ENCODE data around the gene CHKA. TPM values are rescaled to one million over a fixed set of nuclear protein-coding genes. Genes with fewer than 3 reads are reported as not detected.

The CHKA gene
- total and polyA plus RNA-seq, 4 experiments from 2014 or later = 1.5 to 2.7 (median 2.6) TPM

GRCh38 chr11:68040957-68041591 is 80.1 kb downstream of the CHKA start:
- no peak for DNase-seq
- Mint-ChIP-seq H3K27me3 (no peaks in the 10 kb centered on the region), H3K4me1 (peaks cover 9 to 38% (median 22%) of the 10 kb centered on the region in 4 donors)

GRCh38 chr11:68040101-68040956 is 80.9 kb downstream of the CHKA start:
- Mint-ChIP-seq H3K27me3 (no peaks in the 10 kb centered on the region), H3K4me1 (peaks cover 9 to 39% (median 25%) of the 10 kb centered on the region in 4 donors), H3K4me3 (peak overlapping the region; percentile 86 to 94 (median 92)), H3K36me3 (peaks cover 0 to 15% of the 10 kb centered on the region in 2 donors), H3K9me3 (no peaks in the 10 kb centered on the region), H3K27ac (peak overlapping the region; percentile 88 to 97 (median 94))
- H3K4me1 ChIP-seq (ENCODE audit: insufficient read depth, low read length) = peaks cover 41% of the 10 kb centered on the region
- no peaks in the 10 kb centered on the region for H3K27me3 ChIP-seq (ENCODE audit: insufficient read depth, low read length)
- H3K36me3 ChIP-seq (ENCODE audit: insufficient read depth, low read length) = peaks cover 12% of the 10 kb centered on the region
- intact Hi-C loops (cut with micrococcal nuclease) = no loop called here
- H3K27ac ChIP-seq (ENCODE audit: low read depth, low read length) = peak overlapping the region; percentile 90
- DNase-seq = peak; percentile 48 to 64 (median 58)
- ChIA-PET POLR2A (ENCODE audit: partially characterized antibody) (interaction anchor here (0.8 to 5.6 kb wide), 5 partner anchors 10 to 174 kb away, joined by 3 to 34 read pairs (median 4); partner anchors contain the start of genes NDUFS8 and UNC93B1), CTCF (ENCODE audit: partially characterized antibody) (interaction anchor here (1.0 to 1.5 kb wide), 2 partner anchors 10 to 84 kb away, joined by 3 read pairs; partner anchors contain the start of gene NDUFS8)
- peak overlapping the region; percentile 85 to 92 for H3K4me3 ChIP-seq (ENCODE audit: low read length in 2 of 2)
- H3K9me3 ChIP-seq (ENCODE audit: control insufficient read depth in 1 of 2, low read length in 2 of 2) = no peaks in the 10 kb centered on the region

More at GRCh38 chr11:68040957-68041591, 80.1 kb downstream of the CHKA start:
- Mint-ChIP-seq H3K9me3 (no peaks in the 10 kb centered on the region), H3K36me3 (peaks cover 0 to 21% of the 10 kb centered on the region in 2 donors), H3K4me3 (peak overlapping the region; percentile 86 to 94 (median 92)), H3K27ac (peak overlapping the region; percentile 57 to 97 (median 91))
- ChIA-PET POLR2A (ENCODE audit: partially characterized antibody) (interaction anchor here (0.8 to 5.6 kb wide), 5 partner anchors 10 to 173 kb away, joined by 3 to 34 read pairs (median 4); partner anchors contain the start of genes NDUFS8 and UNC93B1), CTCF (ENCODE audit: partially characterized antibody) (interaction anchor here (1.0 to 1.5 kb wide), 2 partner anchors 11 to 85 kb away, joined by 3 read pairs; partner anchors contain the start of gene NDUFS8)
- Histone ChIP-seq H3K27ac (ENCODE audit: low read depth, low read length) (peak overlapping the region; percentile 90), H3K4me3 (ENCODE audit: low read length in 2 of 2) (peak overlapping the region; percentile 85 to 92), H3K4me1 (ENCODE audit: insufficient read depth, low read length) (peaks cover 40% of the 10 kb centered on the region), H3K36me3 (ENCODE audit: insufficient read depth, low read length) (peaks cover 12% of the 10 kb centered on the region), H3K27me3 (ENCODE audit: insufficient read depth, low read length) (no peaks in the 10 kb centered on the region), H3K9me3 (ENCODE audit: control insufficient read depth in 1 of 2, low read length in 2 of 2) (no peaks in the 10 kb centered on the region)
- intact Hi-C loops (cut with micrococcal nuclease) = no loop called here

- H3K36me3 Mint-ChIP-seq = peaks cover 0 to 12% of the 10 kb centered on the region in 2 donors
- intact Hi-C loops (cut with micrococcal nuclease) = loop anchor here (1.0 to 10.0 kb wide), 2 partner anchors 9 to 165 kb away; partner anchors contain the start of gene NDUFS8
- Histone ChIP-seq H3K27ac (ENCODE audit: low read depth, low read length) (peak overlapping the region; percentile 90), H3K36me3 (ENCODE audit: insufficient read depth, low read length) (peaks cover 4% of the 10 kb centered on the region), H3K4me1 (ENCODE audit: insufficient read depth, low read length) (peaks cover 41% of the 10 kb centered on the region), H3K9me3 (ENCODE audit: control insufficient read depth in 1 of 2, low read length in 2 of 2) (no peaks in the 10 kb centered on the region), H3K27me3 (ENCODE audit: insufficient read depth, low read length) (no peaks in the 10 kb centered on the region), H3K4me3 (ENCODE audit: low read length in 2 of 2) (peak overlapping the region; percentile 85 to 92)
- peak overlapping the region; percentile 86 to 94 (median 92) for H3K4me3 Mint-ChIP-seq
- H3K4me1 Mint-ChIP-seq = peaks cover 9 to 41% (median 25%) of the 10 kb centered on the region in 4 donors
- H3K27me3 Mint-ChIP-seq = no peaks in the 10 kb centered on the region
- ChIA-PET POLR2A (ENCODE audit: partially characterized antibody) (interaction anchor here (1.2 to 5.6 kb wide), 3 partner anchors 9 to 36 kb away, joined by 3 to 34 read pairs (median 12); partner anchors contain the start of genes NDUFS8 and UNC93B1), CTCF (ENCODE audit: partially characterized antibody) (interaction anchor here (1.0 to 1.5 kb wide), 2 partner anchors 9 to 83 kb away, joined by 3 read pairs; partner anchors contain the start of gene NDUFS8)
- H3K9me3 Mint-ChIP-seq = no peaks in the 10 kb centered on the region
- peak overlapping the region; percentile 88 to 97 (median 94) for H3K27ac Mint-ChIP-seq
- DNase-seq = no peak
These were observed 81.6 kb downstream of the CHKA start for GRCh38 chr11:68039526-68040086.

- Histone ChIP-seq H3K4me1 (ENCODE audit: insufficient read depth, low read length) (peaks cover 41% of the 10 kb centered on the region), H3K27ac (ENCODE audit: low read depth, low read length) (peak within 1 kb of the TSS; percentile 90), H3K36me3 (ENCODE audit: insufficient read depth, low read length) (peaks cover 5% of the 10 kb centered on the region), H3K4me3 (ENCODE audit: low read length in 2 of 2) (peak within 1 kb of the TSS; percentile 85 to 92), H3K27me3 (ENCODE audit: insufficient read depth, low read length) (no peaks in the 10 kb centered on the region), H3K9me3 (ENCODE audit: control insufficient read depth in 1 of 2, low read length in 2 of 2) (no peaks in the 10 kb centered on the region)
- Mint-ChIP-seq H3K4me3 (peak within 1 kb of the TSS; percentile 86 to 94 (median 92)), H3K9me3 (no peaks in the 10 kb centered on the region), H3K27me3 (no peaks in the 10 kb centered on the region), H3K27ac (peak within 1 kb of the TSS; percentile 90 to 97 (median 96)), H3K4me1 (peaks cover 9 to 41% (median 25%) of the 10 kb centered on the region in 4 donors), H3K36me3 (peaks cover 0 to 9% of the 10 kb centered on the region in 2 donors)
- POLR2A ChIA-PET (ENCODE audit: partially characterized antibody) = interaction anchor here (0.7 to 5.6 kb wide), 5 partner anchors 8 to 41 kb away, joined by 3 to 34 read pairs (median 3); partner anchors contain the start of genes NDUFS8 and UNC93B1
- CTCF ChIA-PET (ENCODE audit: partially characterized antibody) = no interaction called here
- intact Hi-C loops (cut with micrococcal nuclease) = loop anchor here (1.0 to 10.0 kb wide), 2 partner anchors 9 to 166 kb away; partner anchors contain the start of gene NDUFS8
- DNase-seq = peak; percentile 26 to 53 (median 44)
These were observed 82.3 kb downstream of the CHKA start, which contains the start of gene TCIRG1 for GRCh38 chr11:68038718-68039525. Gene TCIRG1, plus strand, starts transcription at chr11:68039025. Its CDS starts 2,247 bp downstream, at chr11:68041272.

GRCh38 chr11:68038226-68038717 is 82.9 kb downstream of the CHKA start:
- Histone ChIP-seq H3K4me3 (ENCODE audit: low read length in 2 of 2) (peak overlapping the region; percentile 85 to 92), H3K4me1 (ENCODE audit: insufficient read depth, low read length) (peaks cover 41% of the 10 kb centered on the region), H3K27ac (ENCODE audit: low read depth, low read length) (peak overlapping the region; percentile 90), H3K9me3 (ENCODE audit: control insufficient read depth in 1 of 2, low read length in 2 of 2) (no peaks in the 10 kb centered on the region), H3K36me3 (ENCODE audit: insufficient read depth, low read length) (peaks cover 8% of the 10 kb centered on the region), H3K27me3 (ENCODE audit: insufficient read depth, low read length) (no peaks in the 10 kb centered on the region)
- no peaks in the 10 kb centered on the region for H3K9me3 Mint-ChIP-seq
- intact Hi-C loops (cut with micrococcal nuclease) = loop anchor here (10.0 kb wide), 1 partner anchor 167 kb away; no protein-coding TSS in a partner anchor
- H3K36me3 Mint-ChIP-seq = peaks cover 0 to 11% of the 10 kb centered on the region in 2 donors
- ChIA-PET POLR2A (ENCODE audit: partially characterized antibody) (interaction anchor here (0.7 to 5.6 kb wide), 6 partner anchors 7 to 153 kb away, joined by 3 to 34 read pairs (median 4); partner anchors contain the start of genes NDUFS8 and UNC93B1), CTCF (ENCODE audit: partially characterized antibody) (interaction anchor here (1.2 kb wide), 1 partner anchor 11 kb away, joined by 3 read pairs; no protein-coding TSS in a partner anchor)
- H3K27ac Mint-ChIP-seq = peak overlapping the region in 1 of 7 donors; percentile 91
- no peak for DNase-seq
- peaks cover 9 to 41% (median 25%) of the 10 kb centered on the region in 4 donors for H3K4me1 Mint-ChIP-seq
- peak overlapping the region in 6 of 8 donors; percentile 34 to 92 (median 92) for H3K4me3 Mint-ChIP-seq
- no peaks in the 10 kb centered on the region for H3K27me3 Mint-ChIP-seq
